ENCODE results near the gene C2CD2.

Gene C2CD2

DNA sequence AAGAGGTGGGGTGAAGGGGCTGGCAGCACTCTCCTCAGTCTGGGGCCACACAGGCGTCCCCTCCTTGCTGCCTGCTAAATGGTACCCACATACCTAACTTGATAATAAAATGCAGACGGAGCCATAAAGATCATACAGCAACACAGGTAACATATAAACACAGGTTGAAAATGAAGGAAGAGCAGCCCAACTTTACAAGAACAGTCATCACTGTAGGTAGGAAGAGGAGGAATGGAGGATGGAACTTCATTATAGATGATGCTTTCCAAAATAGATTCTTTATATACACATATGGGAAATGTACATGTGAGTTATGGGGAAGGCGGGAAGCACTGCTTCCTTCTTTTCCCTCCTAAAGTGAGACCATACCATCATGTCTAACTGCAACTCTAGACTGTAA lies 13.4 kb downstream of the C2CD2 start:
- no peak for DNase-seq
- no peak for TF ChIP-seq CTCF (IDR thresholded peaks at IDR 0.05)
- H3K4me3 Mint-ChIP-seq, result no peak overlapping the region
- peaks cover 10% of the 10 kb centered on the region for H3K9me3 Mint-ChIP-seq
- H3K4me1 Mint-ChIP-seq, result peaks cover 24% of the 10 kb centered on the region
- H3K36me3 Mint-ChIP-seq (ENCODE audit: low read depth), result peaks cover 21% of the 10 kb centered on the region
- no peak overlapping the region for H3K27ac Mint-ChIP-seq
- H3K27me3 Mint-ChIP-seq (ENCODE audit: low read depth, poor library complexity), result peaks cover 3% of the 10 kb centered on the region

GRCh38 chr21:41939391-41939790 lies 14.4 kb downstream of the C2CD2 start:
- DNase-seq, result no peak
- peaks cover under 1% of the 10 kb centered on the region for H3K9me3 Mint-ChIP-seq

DNA sequence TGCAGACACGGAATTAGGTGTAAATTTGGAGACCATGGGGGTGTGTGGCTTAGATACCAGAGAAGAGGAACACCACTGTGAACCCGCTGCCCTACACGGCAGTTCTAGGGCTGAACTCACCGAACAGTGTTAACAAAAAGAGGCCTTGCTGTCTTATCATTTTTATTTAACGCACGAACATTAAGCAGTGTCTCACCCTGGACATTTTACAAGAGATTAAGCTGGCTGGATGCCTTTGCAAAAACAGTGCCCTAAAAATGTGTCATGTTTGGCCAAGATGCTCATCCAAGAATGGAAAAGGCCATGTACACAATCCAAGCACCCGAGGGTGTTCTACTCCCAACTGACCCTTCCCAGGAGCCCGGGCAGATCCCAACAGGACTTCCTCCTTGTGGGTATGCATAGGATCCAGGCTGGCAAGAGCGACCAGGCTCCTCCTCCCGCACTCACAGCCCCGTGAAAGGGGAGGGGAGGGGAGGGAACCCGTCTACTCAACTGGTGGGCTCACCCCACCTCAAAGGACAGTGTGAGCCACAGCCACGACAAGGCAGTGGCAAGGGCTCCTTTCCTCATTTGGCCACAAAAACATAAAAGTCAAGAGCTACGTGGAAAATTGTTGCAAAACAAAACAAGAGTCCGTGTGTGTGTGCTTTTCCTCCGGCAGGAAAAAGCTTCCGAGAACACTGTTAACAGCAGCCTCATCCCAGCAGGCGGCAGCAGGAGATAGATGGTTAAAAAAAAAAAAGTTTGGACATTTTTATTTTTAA lies 20.3 kb downstream of the C2CD2 start:
- Mint-ChIP-seq H3K27ac (peak overlapping the region; percentile 75), H3K27me3 (ENCODE audit: low read depth, poor library complexity) (peaks cover 3% of the 10 kb centered on the region), H3K4me3 (no peak overlapping the region), H3K36me3 (ENCODE audit: low read depth) (peaks cover 9% of the 10 kb centered on the region), H3K9me3 (no peaks in the 10 kb centered on the region), H3K4me1 (peaks cover 36% of the 10 kb centered on the region)
- no peak for DNase-seq
- no peak for TF ChIP-seq CTCF (IDR thresholded peaks at IDR 0.05)

More at GRCh38 chr21:41939391-41939790, 14.4 kb downstream of the C2CD2 start:
- H3K36me3 Mint-ChIP-seq (ENCODE audit: low read depth), result peaks cover 14% of the 10 kb centered on the region
- no peak overlapping the region for H3K4me3 Mint-ChIP-seq
- no peak for TF ChIP-seq CTCF (IDR thresholded peaks at IDR 0.05)
- H3K27me3 Mint-ChIP-seq (ENCODE audit: low read depth, poor library complexity), result peaks cover 3% of the 10 kb centered on the region
- H3K4me1 Mint-ChIP-seq, result peaks cover 19% of the 10 kb centered on the region
- peak overlapping the region; percentile 56 for H3K27ac Mint-ChIP-seq

GRCh38 chr21:41932576-41933312 lies 21.1 kb downstream of the C2CD2 start:
- TF ChIP-seq CTCF (IDR thresholded peaks at IDR 0.05), result no peak
- no peak for DNase-seq
- H3K27ac Mint-ChIP-seq, result peak overlapping the region; percentile 75
- no peak overlapping the region for H3K4me3 Mint-ChIP-seq
- peaks cover 9% of the 10 kb centered on the region for H3K36me3 Mint-ChIP-seq (ENCODE audit: low read depth)
- no peaks in the 10 kb centered on the region for H3K9me3 Mint-ChIP-seq
- H3K27me3 Mint-ChIP-seq (ENCODE audit: low read depth, poor library complexity), result peaks cover 3% of the 10 kb centered on the region
- peaks cover 36% of the 10 kb centered on the region for H3K4me1 Mint-ChIP-seq

DNA sequence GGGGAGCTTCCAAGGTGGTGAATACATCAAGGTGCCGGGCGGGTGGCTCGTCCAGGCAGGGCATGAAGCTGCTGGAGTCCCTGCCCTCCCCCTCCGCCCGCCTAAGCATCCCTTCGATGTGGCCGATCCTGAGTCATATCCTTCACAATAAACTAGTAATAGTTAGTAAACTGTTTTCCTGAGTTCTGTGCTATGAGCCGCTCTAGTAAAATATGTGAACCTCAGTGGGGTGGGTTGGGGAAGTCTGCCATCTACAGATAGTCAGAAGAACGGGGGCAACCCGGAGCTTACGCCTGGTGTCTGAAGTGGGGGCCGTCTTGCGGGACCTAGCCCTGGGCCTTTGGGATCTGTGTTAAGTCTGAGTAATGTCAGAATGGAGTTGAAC lies 21.6 kb downstream of the C2CD2 start:
- Mint-ChIP-seq H3K4me3 (no peak overlapping the region), H3K27me3 (ENCODE audit: low read depth, poor library complexity) (peaks cover 3% of the 10 kb centered on the region), H3K9me3 (no peaks in the 10 kb centered on the region), H3K27ac (no peak overlapping the region), H3K36me3 (ENCODE audit: low read depth) (peaks cover 9% of the 10 kb centered on the region), H3K4me1 (peaks cover 36% of the 10 kb centered on the region)
- no peak for DNase-seq
- TF ChIP-seq CTCF (IDR thresholded peaks at IDR 0.05), result no peak
